Duodenal mucosa (tissue), 2 donors: Measurements from ENCODE around the gene ZG16.
A peak's percentile ranks its signal among the peaks of the same experiment; 100 is the strongest.

Experiments
- H3K27ac ChIP-seq: one replicate; pipeline ENCODE4 v1.7.0; 2013; ENCODE audit warnings: low read depth, low read length
- H3K27me3 ChIP-seq, 2 donors: one replicate each; pipeline ENCODE4 v1.7.0; 2013; ENCODE audit warnings: low read length in 2 of 2, control low read depth in 1 of 2; ENCODE audit not compliant: insufficient read depth in 2 of 2, control insufficient read depth in 1 of 2
- H3K36me3 ChIP-seq, 2 donors: one replicate each; pipeline ENCODE4 v1.7.0; 2013; ENCODE audit warnings: low read length in 2 of 2, control low read depth in 1 of 2; ENCODE audit not compliant: insufficient read depth in 2 of 2, control insufficient read depth in 1 of 2
- H3K4me1 ChIP-seq, 2 donors: one replicate each; pipeline ENCODE4 v1.7.0; 2013; ENCODE audit warnings: low read length in 2 of 2, control low read depth in 1 of 2; ENCODE audit not compliant: insufficient read depth in 2 of 2, control insufficient read depth in 1 of 2
- H3K4me3 ChIP-seq, 2 donors: one replicate each; pipeline ENCODE4 v1.7.0; 2013; ENCODE audit warnings: low read length in 2 of 2, low read depth in 1 of 2
- H3K9ac ChIP-seq, 2 donors: one replicate each; pipeline ENCODE4 v1.7.0; 2013; ENCODE audit warnings: low read length in 2 of 2, low read depth in 1 of 2
- H3K9me3 ChIP-seq, 2 donors: one replicate each; pipeline ENCODE4 v1.7.0; 2013; ENCODE audit warnings: low read length in 2 of 2, control low read depth in 1 of 2; ENCODE audit not compliant: control insufficient read depth in 1 of 2

ZG16 gene

DNA sequence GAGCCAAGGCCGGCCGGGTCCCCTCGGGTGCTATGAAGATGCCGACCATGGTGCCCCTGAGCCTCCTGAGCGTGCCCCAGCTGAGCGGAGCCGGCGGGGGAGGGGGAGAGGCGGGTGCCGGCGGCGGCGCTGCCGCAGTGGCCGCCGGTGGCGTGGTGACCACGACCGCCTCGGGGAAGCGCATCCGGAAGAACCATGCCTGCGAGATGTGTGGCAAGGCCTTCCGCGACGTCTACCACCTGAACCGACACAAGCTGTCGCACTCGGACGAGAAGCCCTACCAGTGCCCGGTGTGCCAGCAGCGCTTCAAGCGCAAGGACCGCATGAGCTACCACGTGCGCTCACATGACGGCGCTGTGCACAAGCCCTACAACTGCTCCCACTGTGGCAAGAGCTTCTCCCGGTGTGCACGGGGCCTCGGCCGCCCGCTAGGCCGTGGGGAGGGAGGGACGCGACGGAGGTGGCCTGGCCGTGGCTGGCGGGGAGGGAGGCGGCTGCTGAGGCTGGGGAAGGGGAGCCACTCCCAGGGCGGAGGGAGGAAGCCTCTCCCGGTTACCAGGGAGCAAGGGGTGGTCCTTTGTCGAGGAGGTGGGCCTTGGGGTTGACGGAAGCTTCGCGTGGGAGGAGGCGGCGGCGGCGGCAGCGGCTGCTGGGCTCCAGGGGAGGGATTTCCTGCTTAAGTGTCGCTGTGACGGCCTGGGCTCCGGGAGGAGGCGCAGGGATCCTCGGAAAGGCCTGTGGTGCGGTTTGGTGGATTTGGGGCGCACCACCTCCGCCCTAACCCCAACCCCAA lies 29.6 kb downstream of the ZG16 start:
- Histone ChIP-seq H3K27me3 (peaks cover 3 to 5% of the 10 kb centered on the region in 2 donors), H3K9ac (peak overlapping the region; percentile 65 to 88), H3K27ac (peak overlapping the region; percentile 85), H3K4me1 (peaks cover 33 to 62% of the 10 kb centered on the region in 2 donors), H3K9me3 (no peaks in the 10 kb centered on the region), H3K36me3 (peaks cover 16 to 23% of the 10 kb centered on the region in 2 donors), H3K4me3 (peak overlapping the region; percentile 72 to 81)

- Histone ChIP-seq H3K9me3 (no peaks in the 10 kb centered on the region), H3K9ac (peak overlapping the region; percentile 65 to 88), H3K4me1 (peaks cover 35 to 63% of the 10 kb centered on the region in 2 donors), H3K4me3 (peak overlapping the region; percentile 72 to 81), H3K27ac (peak overlapping the region; percentile 85), H3K27me3 (peaks cover 5 to 10% of the 10 kb centered on the region in 2 donors), H3K36me3 (peaks cover 16 to 17% of the 10 kb centered on the region in 2 donors)
Measured at GRCh38 chr16:29808219-29808900, 30.3 kb downstream of the ZG16 start.

- Histone ChIP-seq H3K9ac (peak overlapping the region; percentile 44 to 65), H3K27ac (no peak overlapping the region), H3K4me1 (peaks cover 35 to 58% of the 10 kb centered on the region in 2 donors), H3K27me3 (peaks cover 5 to 14% of the 10 kb centered on the region in 2 donors), H3K9me3 (no peaks in the 10 kb centered on the region), H3K4me3 (peak overlapping the region in 1 of 2 donors; percentile 81), H3K36me3 (peaks cover 16 to 17% of the 10 kb centered on the region in 2 donors)
Measured at GRCh38 chr16:29809031-29809747, 31.1 kb downstream of the ZG16 start.

GRCh38 chr16:29809850-29810698 lies 32.0 kb downstream of the ZG16 start:
- Histone ChIP-seq H3K27me3 (peaks cover 8 to 14% of the 10 kb centered on the region in 2 donors), H3K27ac (peak overlapping the region; percentile 50), H3K36me3 (peaks cover 16 to 17% of the 10 kb centered on the region in 2 donors), H3K4me1 (peaks cover 38 to 56% of the 10 kb centered on the region in 2 donors), H3K4me3 (no peak overlapping the region), H3K9ac (peak overlapping the region in 1 of 2 donors; percentile 46), H3K9me3 (no peaks in the 10 kb centered on the region)

- Histone ChIP-seq H3K27ac (peak overlapping the region; percentile 56), H3K9me3 (no peaks in the 10 kb centered on the region), H3K27me3 (peaks cover 8 to 14% of the 10 kb centered on the region in 2 donors), H3K4me3 (peak overlapping the region in 1 of 2 donors; percentile 75), H3K4me1 (peaks cover 41 to 59% of the 10 kb centered on the region in 2 donors), H3K9ac (peak overlapping the region; percentile 46 to 47), H3K36me3 (peaks cover 16 to 17% of the 10 kb centered on the region in 2 donors)
Measured at GRCh38 chr16:29810699-29811169, 32.7 kb downstream of the ZG16 start.

- H3K9me3 ChIP-seq = no peaks in the 10 kb centered on the region
- peaks cover 8 to 14% of the 10 kb centered on the region in 2 donors for H3K27me3 ChIP-seq
- H3K4me3 ChIP-seq = peak overlapping the region; percentile 64 to 75
- peaks cover 16 to 17% of the 10 kb centered on the region in 2 donors for H3K36me3 ChIP-seq
- H3K4me1 ChIP-seq = peaks cover 41 to 59% of the 10 kb centered on the region in 2 donors
- H3K27ac ChIP-seq = peak overlapping the region; percentile 56
- H3K9ac ChIP-seq = peak overlapping the region; percentile 46 to 82
Measured at GRCh38 chr16:29811170-29811895, 33.3 kb downstream of the ZG16 start.

GRCh38 chr16:29811896-29812665 lies 34.0 kb downstream of the ZG16 start, which contains the start of gene PRRT2:
TSS of gene PRRT2 (plus strand) at chr16:29812193. CDS start at chr16:29813055, 862 bp downstream.
- H3K4me3 ChIP-seq = peak within 1 kb of the TSS; percentile 64 to 75
- peaks cover 8 to 14% of the 10 kb centered on the region in 2 donors for H3K27me3 ChIP-seq
- peak within 1 kb of the TSS; percentile 56 for H3K27ac ChIP-seq
- H3K9me3 ChIP-seq = no peaks in the 10 kb centered on the region
- H3K4me1 ChIP-seq = peaks cover 41 to 63% of the 10 kb centered on the region in 2 donors
- H3K36me3 ChIP-seq = peaks cover 16 to 17% of the 10 kb centered on the region in 2 donors
- H3K9ac ChIP-seq = peak within 1 kb of the TSS; percentile 46 to 82
